WERI-Rb-1 (cell line): ENCODE data around the gene COMMD4.
A peak's percentile ranks its signal among the peaks of the same experiment; 100 is the strongest.

ENCODE experiments used
- DNase-seq: peaks from one replicate; pipeline ENCODE4 v3.0.0-alpha.2; 2020
- H3K27ac ChIP-seq: fragments of 250-450 bp; sonication (Bioruptor Pico); 2 replicates; pipeline ENCODE4 v1.5.1; 2020; ENCODE audit warnings: mild to moderate bottlenecking, moderate library complexity
- H3K27me3 ChIP-seq: fragments of 250-450 bp; sonication (Bioruptor Pico); 2 replicates; pipeline ENCODE4 v1.5.1; 2021; ENCODE audit warnings: mild to moderate bottlenecking, low read depth, moderate library complexity; ENCODE audit not compliant: insufficient read depth, severe bottlenecking
- H3K36me3 ChIP-seq: fragments of 250-450 bp; sonication (Bioruptor Pico); 2 replicates; pipeline ENCODE4 v1.5.1; 2020; ENCODE audit warnings: mild to moderate bottlenecking, moderate library complexity
- H3K4me3 ChIP-seq: 2 replicates; pipeline ENCODE4 v1.5.1; 2011; ENCODE audit warnings: low read depth, mild to moderate bottlenecking, control low read depth, low read length
- H3K9me3 ChIP-seq: fragments of 250-450 bp; sonication (Bioruptor Pico); 2 replicates; pipeline ENCODE4 v1.5.1; 2021; ENCODE audit warnings: mild to moderate bottlenecking, moderate library complexity; ENCODE audit not compliant: severe bottlenecking
- CTCF ChIP-seq: IDR thresholded peaks from 2 replicates; pipeline ENCODE4 v1.5.1; 2011; ENCODE audit warnings: low read depth, mild to moderate bottlenecking, control low read depth, inconsistent platforms, low read length

COMMD4 gene

GRCh38 chr15:75360391-75360790 is 24.5 kb downstream of the COMMD4 start:
- Histone ChIP-seq H3K27ac (no peak overlapping the region), H3K9me3 (no peaks in the 10 kb centered on the region), H3K36me3 (peaks cover 12% of the 10 kb centered on the region), H3K27me3 (no peaks in the 10 kb centered on the region), H3K4me3 (no peak overlapping the region)
- no peak for DNase-seq
- no peak for TF ChIP-seq CTCF

- Histone ChIP-seq H3K36me3 (peaks cover 12% of the 10 kb centered on the region), H3K27ac (no peak overlapping the region), H3K4me3 (no peak overlapping the region), H3K27me3 (no peaks in the 10 kb centered on the region), H3K9me3 (no peaks in the 10 kb centered on the region)
- no peak for TF ChIP-seq CTCF
- DNase-seq = no peak
Observed at GRCh38 chr15:75360856-75361255, 25.0 kb downstream of the COMMD4 start.

GRCh38 chr15:75361361-75361988 is 25.6 kb downstream of the COMMD4 start:
- no peak for TF ChIP-seq CTCF
- Histone ChIP-seq H3K36me3 (peaks cover 16% of the 10 kb centered on the region), H3K4me3 (no peak overlapping the region), H3K27me3 (no peaks in the 10 kb centered on the region), H3K27ac (no peak overlapping the region), H3K9me3 (no peaks in the 10 kb centered on the region)
- DNase-seq = no peak

- Histone ChIP-seq H3K36me3 (peaks cover 16% of the 10 kb centered on the region), H3K27ac (no peak overlapping the region)
Observed at GRCh38 chr15:75361989-75362641, 26.3 kb downstream of the COMMD4 start.

GRCh38 chr15:75362642-75363249 is 26.9 kb downstream of the COMMD4 start:
- no peaks in the 10 kb centered on the region for H3K27me3 ChIP-seq
- no peaks in the 10 kb centered on the region for H3K9me3 ChIP-seq
- no peak overlapping the region for H3K4me3 ChIP-seq
- TF ChIP-seq CTCF = peak; percentile 20; the same call in 1 of the 2 replicates
- no peak for DNase-seq
- H3K27ac ChIP-seq = no peak overlapping the region
- peaks cover 14% of the 10 kb centered on the region for H3K36me3 ChIP-seq

More at GRCh38 chr15:75361989-75362641, 26.3 kb downstream of the COMMD4 start:
- TF ChIP-seq CTCF = no peak
- H3K9me3 ChIP-seq = no peaks in the 10 kb centered on the region
- H3K4me3 ChIP-seq = no peak overlapping the region
- H3K27me3 ChIP-seq = no peaks in the 10 kb centered on the region
- no peak for DNase-seq
